ENCODE results near the gene COX4I2.

GRCh38 chr20:31678389-31679356 lies 41.0 kb downstream of the COX4I2 start:
- TF ChIP-seq POLR2A (IDR thresholded peaks at IDR 0.05; ENCODE audit: low read depth, low read length): no peak
- no peak for TF ChIP-seq POLR2AphosphoS5 (IDR thresholded peaks at IDR 0.05; ENCODE audit: low read depth, low read length)
- TF ChIP-seq TAF1 (IDR thresholded peaks at IDR 0.05; ENCODE audit: low read depth, low read length): no peak
